IPS DF 6.9 (cell line): ENCODE measurements around the gene DNAH5.
"Not testable (repeated sequence)": the region's sequence is repeated elsewhere in the genome, so short reads cannot be mapped to it uniquely, and the experiment has no call there.

Experiments
- DNase-seq: peaks from one replicate; pipeline ENCODE4 v3.0.0-alpha.2; 2013; ENCODE audit warnings: low read depth, low spot score
- H3K27ac ChIP-seq: one replicate; pipeline ENCODE4 v1.5.1; 2013; ENCODE audit warnings: low read length, control low read depth
- H3K27me3 ChIP-seq: 2 replicates; pipeline ENCODE4 v1.6.1; 2013; ENCODE audit warnings: mild to moderate bottlenecking, low read length; ENCODE audit not compliant: control insufficient read depth, insufficient read depth
- H3K36me3 ChIP-seq: 2 replicates; pipeline ENCODE4 v1.6.1; 2013; ENCODE audit warnings: low read length; ENCODE audit not compliant: control insufficient read depth, insufficient read depth
- H3K4me1 ChIP-seq: 2 replicates; pipeline ENCODE4 v1.6.1; 2013; ENCODE audit warnings: low read length; ENCODE audit not compliant: control insufficient read depth, insufficient read depth
- H3K4me3 ChIP-seq: 2 replicates; pipeline ENCODE4 v1.5.1; 2013; ENCODE audit warnings: mild to moderate bottlenecking, low read length
- H3K9me3 ChIP-seq: 2 replicates; pipeline ENCODE4 v1.6.1; 2013; ENCODE audit warnings: low read length, inconsistent platforms; ENCODE audit not compliant: control insufficient read depth, insufficient read depth
- WGBS: extraction: QIAGEN DNeasy Blood & Tissue Kit; methylation state at CpG from one replicate; pipeline ENCODE4 v1.1.7; 2013; ENCODE audit warnings: mixed read lengths, missing lambda C conversion rate; ENCODE audit not compliant: insufficient read length, insufficient coverage; 5-methylcytosine and 5-hydroxymethylcytosine counted together

Gene DNAH5

DNA sequence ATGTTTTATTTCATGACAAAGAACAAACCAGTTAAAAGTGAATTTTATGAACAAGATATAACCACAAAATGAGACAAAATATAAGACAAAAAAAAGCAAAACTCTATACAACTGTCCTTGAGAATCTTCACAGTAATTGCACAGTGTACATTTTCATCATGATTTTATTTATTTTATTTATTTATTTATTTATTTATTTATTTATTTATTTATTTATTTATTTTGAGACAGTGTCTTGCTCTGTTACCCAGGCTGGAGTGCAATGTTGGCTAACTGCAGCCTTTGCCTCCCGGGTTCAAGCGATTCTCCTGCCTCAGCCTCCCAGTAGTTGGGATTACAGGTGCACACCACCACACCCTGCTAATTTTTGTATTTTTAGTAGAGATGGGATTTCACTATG lies 145.9 kb downstream of the DNAH5 start:
- not testable (repeated sequence) for H3K27me3 ChIP-seq, H3K36me3 ChIP-seq, DNase-seq, H3K4me1 ChIP-seq, H3K4me3 ChIP-seq, H3K27ac ChIP-seq, H3K9me3 ChIP-seq
- no CpG with 5 or more reads among the region's 2 CpGs for WGBS

DNA sequence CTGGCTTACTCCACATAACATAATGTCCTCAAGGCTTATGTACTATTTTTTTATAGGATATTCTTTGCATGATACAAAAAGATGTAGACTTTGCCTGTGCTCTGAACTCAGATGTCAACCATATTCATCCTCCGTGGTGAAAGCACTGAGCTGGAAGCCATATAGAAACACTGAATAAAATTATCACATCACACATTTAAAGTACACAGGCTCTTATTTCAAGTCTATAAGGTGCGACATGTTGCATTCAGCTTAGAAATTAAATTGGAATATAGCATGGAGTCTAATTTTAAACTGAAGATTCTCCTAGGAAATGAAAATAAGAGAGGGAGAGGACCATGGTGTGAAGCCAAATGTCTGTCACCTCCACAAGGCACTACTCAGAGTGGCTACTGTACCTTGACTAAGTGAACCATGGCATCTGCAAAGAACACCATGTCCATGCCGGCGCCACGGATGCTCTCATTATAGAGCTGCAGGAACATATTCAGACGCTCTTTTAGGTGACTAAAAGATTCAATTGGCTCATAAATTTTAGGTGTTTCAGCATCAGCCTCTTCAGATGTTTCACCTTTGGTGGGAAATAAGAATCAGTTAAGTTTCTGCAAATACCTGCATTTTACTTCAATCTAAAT lies 158.6 kb downstream of the DNAH5 start:
- Histone ChIP-seq H3K4me3 (no peak overlapping the region), H3K36me3 (no peaks in the 10 kb centered on the region)
- WGBS = no CpG with 5 or more reads among the region's 6 CpGs

DNA sequence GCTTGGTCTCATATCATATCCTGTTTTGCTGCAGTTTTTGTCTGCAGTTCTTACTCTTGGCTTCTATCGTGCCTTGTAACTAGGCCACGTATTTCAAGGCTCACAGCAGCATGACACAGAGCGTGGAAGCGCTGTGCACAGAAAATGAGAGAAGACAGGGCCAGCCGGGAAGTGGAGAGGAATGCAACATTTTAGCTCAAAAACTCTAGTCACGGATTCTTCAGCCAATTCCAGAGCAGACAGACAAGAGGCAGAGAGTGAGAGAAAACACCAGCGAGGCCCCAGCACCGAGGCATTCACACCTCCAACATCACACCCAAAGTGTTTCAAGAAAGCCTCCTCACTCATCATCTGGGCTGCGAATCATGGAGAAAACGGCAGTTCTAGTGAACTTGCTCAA lies 160.8 kb downstream of the DNAH5 start:
- no peaks in the 10 kb centered on the region for H3K4me1 ChIP-seq
- no peak for DNase-seq
- H3K27me3 ChIP-seq = no peaks in the 10 kb centered on the region
- H3K4me3 ChIP-seq = no peak overlapping the region
- H3K27ac ChIP-seq = no peak overlapping the region
- H3K36me3 ChIP-seq = no peaks in the 10 kb centered on the region
- no peaks in the 10 kb centered on the region for H3K9me3 ChIP-seq
- WGBS = no CpG with 5 or more reads among the region's 10 CpGs

More for the DNA sequence above, 158.6 kb downstream of the DNAH5 start:
- Histone ChIP-seq H3K9me3 (no peaks in the 10 kb centered on the region), H3K27me3 (no peaks in the 10 kb centered on the region), H3K4me1 (no peaks in the 10 kb centered on the region), H3K27ac (no peak overlapping the region)
- DNase-seq = no peak

DNA sequence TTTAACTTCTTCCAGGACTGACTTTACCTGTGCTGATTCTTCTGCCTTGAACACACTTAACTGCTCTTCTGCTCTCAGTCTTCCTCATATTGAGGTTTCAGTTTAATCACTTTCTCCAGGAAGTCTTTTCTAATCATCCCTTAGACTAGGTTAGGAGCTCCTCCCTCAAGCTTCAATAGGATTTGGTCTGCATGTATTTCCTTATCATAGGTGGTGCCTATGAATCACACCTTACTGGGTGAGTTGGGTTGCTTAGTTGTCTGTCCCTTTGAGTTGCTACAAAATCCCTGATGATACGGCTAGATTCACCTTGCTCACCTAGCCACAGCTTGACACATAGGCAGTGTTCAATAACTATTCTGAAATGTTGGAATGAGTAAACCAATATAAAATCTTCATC lies 164.4 kb downstream of the DNAH5 start:
- H3K9me3 ChIP-seq = no peaks in the 10 kb centered on the region
- no peaks in the 10 kb centered on the region for H3K27me3 ChIP-seq
- no peaks in the 10 kb centered on the region for H3K36me3 ChIP-seq
- no peak overlapping the region for H3K27ac ChIP-seq
- H3K4me1 ChIP-seq = no peaks in the 10 kb centered on the region
- no CpG with 5 or more reads among the region's 1 CpG for WGBS
- no peak for DNase-seq
- no peak overlapping the region for H3K4me3 ChIP-seq

DNA sequence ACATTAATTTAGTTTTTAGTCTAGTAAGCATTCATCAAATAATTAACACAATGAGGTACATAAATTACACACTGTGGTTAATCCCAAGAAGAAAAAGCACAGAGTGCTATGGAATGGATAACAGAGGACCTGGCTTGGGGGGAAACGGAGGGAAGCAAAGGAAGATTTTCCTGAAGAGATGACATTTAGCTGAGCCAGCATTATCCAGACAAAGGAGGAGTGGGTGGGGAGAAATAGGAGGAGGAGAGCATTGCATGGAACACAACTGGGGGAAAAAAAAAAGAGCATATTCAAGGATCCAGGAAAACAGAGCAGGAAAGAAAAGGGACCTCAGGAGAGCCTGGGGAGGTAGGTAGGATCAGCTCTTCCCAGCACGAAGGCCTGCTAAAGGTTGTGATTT lies 170.8 kb downstream of the DNAH5 start:
- Histone ChIP-seq H3K27me3 (no peaks in the 10 kb centered on the region), H3K4me1 (no peaks in the 10 kb centered on the region), H3K36me3 (no peaks in the 10 kb centered on the region), H3K27ac (no peak overlapping the region), H3K9me3 (no peaks in the 10 kb centered on the region), H3K4me3 (no peak overlapping the region)
- WGBS = no CpG with 5 or more reads among the region's 2 CpGs
- no peak for DNase-seq

DNA sequence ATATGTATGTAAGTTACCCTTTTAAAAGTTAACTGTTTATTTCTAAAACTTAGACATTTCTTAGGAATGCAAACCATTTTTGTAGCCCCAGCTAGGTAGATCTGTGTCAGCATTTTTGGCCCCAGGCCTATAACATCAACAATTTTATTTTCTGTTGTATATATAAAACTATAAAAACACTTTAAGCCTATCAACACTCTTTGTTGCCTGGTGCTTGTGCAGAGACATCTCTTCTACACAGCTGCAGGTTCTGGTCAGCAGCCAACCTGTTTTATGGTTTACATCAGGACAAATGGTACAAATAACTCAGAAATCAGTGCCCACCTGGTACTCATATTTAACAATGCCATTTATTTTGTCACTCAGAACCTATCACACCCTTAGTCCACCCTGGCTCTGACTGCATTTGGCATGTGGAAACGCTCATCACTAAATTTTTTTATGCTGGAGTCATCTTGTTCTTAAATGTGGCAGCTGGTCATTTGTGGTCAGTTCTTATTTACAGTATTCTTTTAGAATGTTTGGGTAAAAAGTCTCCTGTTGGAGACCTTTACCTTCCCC lies 173.4 kb downstream of the DNAH5 start:
- Histone ChIP-seq H3K27ac (no peak overlapping the region), H3K36me3 (no peaks in the 10 kb centered on the region), H3K4me1 (no peaks in the 10 kb centered on the region), H3K9me3 (no peaks in the 10 kb centered on the region), H3K4me3 (no peak overlapping the region), H3K27me3 (no peaks in the 10 kb centered on the region)
- DNase-seq = no peak
- whole genome bisulfite sequencing = no CpG with 5 or more reads among the region's 1 CpG

DNA sequence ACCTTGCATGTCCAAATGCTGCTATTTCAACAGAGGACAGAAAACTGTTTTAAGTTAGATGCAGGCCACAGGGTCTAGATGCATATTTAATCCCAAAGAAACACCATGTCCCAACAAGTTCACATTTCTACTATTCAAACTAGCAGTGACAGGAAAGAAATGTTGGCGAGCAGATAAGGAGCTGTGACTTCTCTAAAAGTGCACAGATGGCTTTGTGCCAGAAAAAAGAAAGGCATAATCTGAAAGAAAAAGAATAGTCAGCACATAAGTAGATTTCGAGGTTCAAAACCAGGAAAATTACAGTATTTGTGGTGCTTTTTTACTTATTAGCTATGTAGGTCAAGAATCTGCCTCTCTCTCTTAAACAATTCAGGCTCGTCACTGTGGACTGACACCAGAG lies 178.3 kb downstream of the DNAH5 start:
- H3K36me3 ChIP-seq = no peaks in the 10 kb centered on the region
- H3K27me3 ChIP-seq = no peaks in the 10 kb centered on the region
- no peak for DNase-seq
- no peak overlapping the region for H3K27ac ChIP-seq
- H3K9me3 ChIP-seq = no peaks in the 10 kb centered on the region
- H3K4me1 ChIP-seq = no peaks in the 10 kb centered on the region
- WGBS = no CpG with 5 or more reads among the region's 3 CpGs
- no peak overlapping the region for H3K4me3 ChIP-seq

DNA sequence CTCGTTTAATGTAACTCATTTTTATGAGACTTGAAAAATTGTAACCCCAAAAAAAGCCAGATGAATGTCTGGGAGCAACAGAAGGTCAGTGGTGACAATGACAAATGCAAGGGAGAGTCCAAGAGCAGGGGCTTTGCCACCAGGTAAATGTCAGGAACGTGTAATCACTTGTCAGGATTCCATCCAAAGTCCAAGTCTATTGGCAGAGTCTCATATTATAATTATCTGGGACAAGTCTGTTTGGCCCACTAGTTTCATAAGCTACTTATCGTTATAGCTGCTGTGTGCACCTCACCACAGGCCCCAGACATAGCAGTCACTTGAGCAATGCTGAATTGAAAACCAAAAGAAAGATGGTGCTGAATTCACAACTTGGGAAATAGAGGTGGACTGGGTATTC lies 180.8 kb downstream of the DNAH5 start:
- H3K27me3 ChIP-seq = no peaks in the 10 kb centered on the region
- no peak overlapping the region for H3K27ac ChIP-seq
- no CpG with 5 or more reads among the region's 3 CpGs for WGBS
- no peaks in the 10 kb centered on the region for H3K4me1 ChIP-seq
- no peaks in the 10 kb centered on the region for H3K36me3 ChIP-seq
- DNase-seq = no peak
- no peaks in the 10 kb centered on the region for H3K9me3 ChIP-seq
- no peak overlapping the region for H3K4me3 ChIP-seq

DNA sequence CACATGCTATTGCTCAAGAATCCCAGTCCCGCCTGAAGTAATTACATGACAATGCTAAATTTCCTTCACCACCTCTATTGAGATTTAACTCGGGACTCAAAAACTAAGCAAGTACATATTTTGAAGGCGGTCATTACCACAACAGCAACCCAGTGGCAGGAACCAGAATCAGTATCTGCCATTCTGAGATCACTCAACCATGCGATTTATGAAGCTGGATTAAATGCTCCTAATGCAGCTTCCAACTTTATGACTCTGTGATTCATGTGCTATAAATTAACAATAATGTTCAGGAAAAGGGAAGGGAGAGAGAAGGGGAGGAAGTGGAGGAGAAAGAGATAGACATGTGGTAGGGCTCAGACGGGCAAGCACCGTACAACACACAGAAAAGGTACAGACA lies 194.7 kb downstream of the DNAH5 start:
- no peak overlapping the region for H3K4me3 ChIP-seq
- H3K27me3 ChIP-seq = no peaks in the 10 kb centered on the region
- WGBS = no CpG with 5 or more reads among the region's 6 CpGs
- H3K9me3 ChIP-seq = no peaks in the 10 kb centered on the region
- no peaks in the 10 kb centered on the region for H3K36me3 ChIP-seq
- no peaks in the 10 kb centered on the region for H3K4me1 ChIP-seq
- no peak for DNase-seq
- no peak overlapping the region for H3K27ac ChIP-seq

DNA sequence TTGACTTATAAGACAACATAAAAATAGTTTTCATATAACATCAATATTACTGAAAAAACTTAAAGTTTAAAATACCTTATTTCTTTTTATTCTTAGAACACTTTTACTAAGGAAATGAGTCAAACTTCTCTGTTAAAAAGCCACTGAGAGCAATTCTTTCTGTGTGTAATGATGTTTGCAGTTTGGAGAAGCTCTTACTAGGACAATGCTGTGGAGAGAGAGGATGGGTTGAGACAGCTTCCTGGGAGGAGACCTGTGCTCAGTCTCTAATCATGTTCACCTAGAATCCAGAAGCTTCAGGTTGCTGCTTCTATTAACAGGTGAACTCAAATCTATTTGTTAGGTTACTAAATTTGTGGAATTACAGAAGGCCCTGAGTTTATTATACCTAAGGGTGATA lies 198.5 kb downstream of the DNAH5 start:
- no peak overlapping the region for H3K27ac ChIP-seq
- no peak for DNase-seq
- no peaks in the 10 kb centered on the region for H3K27me3 ChIP-seq
- no peak overlapping the region for H3K4me3 ChIP-seq
- H3K4me1 ChIP-seq = no peaks in the 10 kb centered on the region
- no peaks in the 10 kb centered on the region for H3K36me3 ChIP-seq
- no peaks in the 10 kb centered on the region for H3K9me3 ChIP-seq

DNA sequence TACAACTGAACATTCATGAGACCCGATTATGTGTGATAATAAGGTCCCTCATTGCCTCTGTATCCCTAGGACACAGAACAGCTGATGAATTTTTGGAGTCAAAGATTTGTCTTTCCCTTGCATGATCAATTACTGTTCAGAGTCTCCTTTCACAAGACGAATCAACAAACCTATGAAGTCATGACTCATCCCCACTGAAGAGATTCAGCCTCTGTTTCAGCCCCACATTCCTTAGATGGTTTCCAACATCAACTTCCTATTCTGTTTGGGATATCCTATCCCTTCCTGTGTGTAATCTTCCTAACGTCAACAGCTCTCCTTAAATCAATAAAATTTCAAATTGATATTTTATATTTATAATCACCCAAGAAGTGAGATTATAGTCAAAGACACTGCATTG lies 199.0 kb downstream of the DNAH5 start:
- no CpG with 5 or more reads among the region's 3 CpGs for WGBS
- peak; percentile 7 for DNase-seq
- H3K4me1 ChIP-seq = no peaks in the 10 kb centered on the region
- H3K9me3 ChIP-seq = no peaks in the 10 kb centered on the region
- no peaks in the 10 kb centered on the region for H3K36me3 ChIP-seq
- no peaks in the 10 kb centered on the region for H3K27me3 ChIP-seq
- no peak overlapping the region for H3K27ac ChIP-seq
- no peak overlapping the region for H3K4me3 ChIP-seq
